Measurements from ENCODE around the gene ZNF492.
"Not testable (repeated sequence)": the region's sequence is repeated elsewhere in the genome, so short reads cannot be mapped to it uniquely, and the experiment has no call there.

Gene ZNF492

DNA sequence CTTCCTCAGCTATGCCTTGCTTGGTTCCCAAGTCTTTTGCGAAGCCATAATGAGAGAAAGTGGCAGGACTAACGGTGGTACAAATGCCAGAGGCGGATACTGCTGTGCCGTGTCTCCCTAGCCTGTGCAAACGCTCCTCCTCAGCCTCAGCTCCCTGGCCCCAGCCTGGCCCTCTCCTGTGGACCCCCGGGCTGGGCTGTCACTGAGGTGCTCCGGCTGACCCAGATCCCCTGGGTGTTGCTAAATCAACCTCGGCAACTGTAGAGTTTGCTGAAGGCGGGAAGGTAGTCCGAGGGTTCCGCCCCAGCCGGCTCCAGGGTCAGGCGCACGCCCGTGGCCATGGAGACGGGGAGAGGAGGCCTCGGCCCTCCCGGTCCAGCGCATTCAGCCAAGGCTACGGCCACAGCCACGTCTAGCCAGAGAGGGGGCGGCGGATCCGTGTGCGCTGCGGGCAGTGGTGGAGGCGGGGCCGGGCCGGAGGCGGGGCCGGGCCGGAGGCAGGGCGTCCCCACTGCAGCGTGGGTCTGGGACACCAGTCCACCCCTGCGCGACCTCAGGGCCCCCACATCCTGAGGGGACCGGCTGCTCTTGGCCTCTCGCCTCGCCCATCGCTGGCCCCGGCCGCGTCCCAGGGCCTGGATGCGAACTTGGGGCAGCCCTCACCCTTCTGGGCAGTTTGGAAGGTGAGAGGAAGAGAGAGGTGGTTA, 16.4 kb upstream of the ZNF492 start:
- no peak for DNase-seq

DNA sequence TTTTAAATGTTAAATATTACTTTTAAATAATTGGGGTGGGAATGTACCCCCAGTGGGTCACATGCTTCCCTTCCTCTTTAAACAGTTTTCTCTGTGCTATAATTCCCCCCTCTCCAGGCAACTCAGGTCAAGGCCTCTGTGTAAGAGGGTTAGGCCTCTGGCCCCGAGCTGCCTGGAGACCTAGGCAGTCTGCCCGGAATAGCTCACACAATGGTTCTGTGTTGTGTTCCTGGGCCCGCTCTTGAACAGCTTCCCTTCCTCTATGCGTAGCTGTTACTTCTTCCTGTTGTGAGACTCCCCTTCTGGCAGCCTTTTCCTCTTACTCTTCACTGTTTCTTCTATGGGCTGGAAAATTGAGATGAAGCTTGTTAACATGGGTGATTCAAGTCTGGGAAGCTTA, 14.8 kb upstream of the ZNF492 start:
- DNase-seq, result no peak

DNA sequence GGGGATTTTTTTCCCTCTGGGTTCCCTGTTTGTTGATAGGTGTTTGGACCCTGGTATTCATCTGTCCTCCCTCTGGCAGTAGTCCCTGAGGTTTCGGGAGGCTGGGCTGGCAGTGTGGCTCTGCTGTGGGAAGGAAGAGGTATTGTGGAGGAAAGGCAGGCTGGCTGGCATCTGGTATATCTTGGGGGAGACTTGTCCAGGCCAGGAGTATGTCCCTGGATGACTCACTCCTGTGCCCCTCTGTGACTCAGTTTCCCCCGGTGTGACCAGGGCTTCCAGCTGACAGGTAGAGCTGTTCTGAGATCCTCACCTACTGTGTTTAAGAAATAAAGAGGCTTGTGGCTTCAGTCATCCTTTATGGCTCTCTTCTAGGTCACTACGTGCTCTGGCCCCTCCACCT, 14.2 kb upstream of the ZNF492 start:
- DNase-seq, result no peak

DNA sequence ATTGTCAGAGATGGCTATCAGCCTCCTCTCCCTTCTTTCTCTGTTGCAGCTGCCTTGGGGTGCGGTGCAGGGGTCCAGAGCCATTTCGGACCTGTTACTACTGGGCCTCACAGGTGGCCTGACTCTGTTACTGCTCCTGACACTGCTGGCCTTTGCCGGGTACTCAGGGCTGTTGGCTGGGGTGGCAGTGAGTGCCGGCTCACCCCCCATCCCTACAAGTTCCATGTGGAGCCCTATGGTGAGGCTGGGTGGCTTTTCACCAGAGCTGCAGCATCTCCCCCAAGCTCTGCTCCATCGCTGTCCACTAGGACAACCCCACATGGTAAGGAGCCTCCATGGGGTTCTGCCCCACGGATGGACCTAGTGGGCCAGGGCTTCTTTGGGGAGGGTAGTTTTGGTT, 13.7 kb upstream of the ZNF492 start:
- no peak for DNase-seq

DNA sequence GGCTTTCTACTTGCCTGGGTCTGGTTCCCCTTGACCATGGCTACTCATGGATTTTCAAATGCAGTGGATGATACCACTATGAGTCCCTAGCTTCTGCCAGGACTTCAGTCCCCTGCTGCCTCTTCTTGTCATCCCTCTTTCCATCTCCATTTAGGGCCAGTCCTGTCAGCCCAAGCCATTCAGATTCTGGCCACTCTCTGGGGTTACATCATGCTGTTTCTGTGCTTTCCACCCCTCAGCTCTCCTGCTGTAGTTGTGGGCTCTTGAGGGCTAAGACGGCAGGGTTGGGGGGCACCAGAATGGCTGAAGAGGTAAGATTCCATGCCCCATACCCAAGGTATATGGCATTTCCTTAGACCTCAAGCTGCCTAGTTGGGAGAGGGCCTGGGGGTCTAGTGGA, 13.2 kb upstream of the ZNF492 start:
- DNase-seq, result no peak

DNA sequence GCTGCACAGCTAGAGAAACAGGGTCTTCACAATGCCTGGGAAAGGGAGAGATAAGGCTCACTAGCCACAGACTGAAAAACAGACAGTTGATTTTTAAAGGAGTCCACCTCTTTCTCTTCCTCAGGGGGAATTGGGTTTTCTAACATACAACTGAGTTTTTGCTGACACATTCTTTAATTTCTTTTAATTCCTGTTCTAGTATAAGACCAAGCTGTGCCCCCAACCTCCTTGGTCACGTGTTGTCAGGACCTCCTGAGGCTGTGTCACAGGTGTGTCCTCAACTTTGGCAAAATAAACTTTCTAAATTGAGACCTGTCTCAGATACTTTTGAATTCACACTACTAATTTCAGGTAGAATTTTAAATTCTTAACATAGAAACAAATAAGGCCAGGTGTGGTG, 12.1 kb upstream of the ZNF492 start:
- no peak for DNase-seq

DNA sequence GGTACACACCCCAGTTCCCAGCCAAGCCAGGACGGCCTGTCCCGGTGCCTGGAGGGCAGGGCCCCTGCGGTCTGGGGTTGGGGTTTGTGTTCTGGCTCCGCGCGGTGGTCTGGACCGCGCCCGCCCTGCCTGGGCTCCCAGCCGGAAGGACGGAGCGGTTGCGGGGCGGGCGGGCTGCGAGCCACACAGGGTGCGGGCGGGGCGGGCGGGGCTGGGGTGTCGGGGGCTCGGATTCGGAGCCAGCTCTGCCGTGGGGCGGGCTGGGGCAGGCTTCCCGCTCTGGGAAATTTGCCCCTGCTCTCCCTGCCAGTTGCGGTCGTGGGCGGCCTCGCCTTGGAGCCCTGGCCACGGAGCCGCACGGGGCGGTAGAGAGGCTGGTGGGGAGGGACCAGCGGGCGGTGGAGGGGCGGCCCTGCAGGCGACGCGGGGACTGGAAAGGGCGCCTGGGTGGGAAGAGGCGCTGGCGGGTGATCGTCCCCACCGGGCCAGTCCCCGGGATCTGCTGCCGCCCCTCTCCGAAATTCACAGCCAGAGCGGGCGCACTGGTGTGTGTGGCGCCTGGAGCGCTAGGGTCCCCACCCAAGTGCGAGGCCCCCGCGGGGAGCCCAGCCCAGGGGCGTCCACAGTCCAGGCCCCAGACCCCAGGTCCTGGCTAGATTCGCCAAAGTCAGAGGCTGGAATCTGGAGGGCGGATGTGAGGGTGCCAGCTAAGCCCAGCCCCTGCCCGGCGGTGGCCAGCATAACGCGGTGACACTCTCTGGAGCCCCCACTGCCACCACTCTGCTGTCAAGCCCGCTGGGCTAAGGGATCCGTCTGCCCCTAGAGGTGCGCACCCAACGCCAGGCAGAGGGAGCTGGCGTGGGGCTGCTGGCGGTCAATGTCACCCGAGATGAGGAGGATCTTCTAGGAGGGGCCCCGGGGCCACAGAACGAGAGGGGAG, 11.0 kb upstream of the ZNF492 start:
- no peak for DNase-seq

DNA sequence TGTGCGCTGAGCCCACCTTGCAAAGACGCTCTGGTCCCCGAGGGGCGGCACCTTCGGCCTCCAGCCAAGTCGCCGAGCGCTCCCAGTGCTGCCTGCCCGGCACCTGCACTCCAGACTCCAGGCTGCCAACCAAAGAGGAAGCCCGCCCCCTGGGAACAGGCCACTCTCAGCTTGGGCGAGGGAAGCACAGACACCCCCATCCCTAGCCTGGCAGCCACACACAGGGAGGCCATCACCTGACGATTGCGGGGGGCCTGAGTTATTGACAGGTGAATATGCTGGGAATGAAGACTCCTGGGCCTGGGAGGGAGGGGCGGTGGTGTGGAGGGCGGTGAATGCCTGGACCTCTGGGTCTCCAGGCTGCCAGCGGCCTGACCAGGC, 10.3 kb upstream of the ZNF492 start:
- no peak for DNase-seq

DNA sequence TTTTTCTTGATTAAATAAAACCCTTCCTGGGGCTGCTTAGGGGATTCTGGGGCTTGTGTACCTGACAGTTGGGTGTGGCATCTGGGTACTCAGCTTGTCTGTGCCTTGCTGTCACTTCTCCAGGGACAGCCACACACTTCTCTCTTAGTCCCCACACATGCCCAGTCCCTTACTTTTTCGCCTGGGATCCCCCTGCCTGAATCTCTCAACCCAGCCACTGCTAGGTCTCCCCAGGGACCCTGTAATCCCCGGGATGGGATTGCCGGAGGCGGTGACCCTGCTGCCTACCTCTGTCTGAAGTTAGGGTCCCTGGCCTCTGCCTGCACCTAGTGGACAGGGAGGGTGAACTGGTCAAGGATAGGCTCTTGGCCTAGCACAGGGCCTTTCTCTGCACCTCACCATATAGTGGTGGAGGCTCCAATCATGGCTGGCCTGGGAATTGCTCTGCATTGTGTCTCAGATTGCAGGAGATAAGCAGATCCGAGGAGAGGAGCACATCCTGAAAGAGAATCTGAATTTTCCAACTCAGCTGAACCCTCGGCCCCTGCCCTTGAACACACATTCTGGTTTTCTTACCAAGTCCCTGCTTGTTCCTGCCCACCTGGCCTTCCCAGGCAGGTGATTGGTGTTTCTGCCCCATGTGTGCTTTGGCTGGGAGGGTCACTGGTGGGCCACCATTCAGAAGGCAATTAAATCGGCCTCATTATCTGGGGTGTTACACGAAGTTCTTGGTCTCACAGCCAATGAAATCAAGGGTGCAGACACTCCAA, 8.7 kb upstream of the ZNF492 start:
- DNase-seq, result no peak

DNA sequence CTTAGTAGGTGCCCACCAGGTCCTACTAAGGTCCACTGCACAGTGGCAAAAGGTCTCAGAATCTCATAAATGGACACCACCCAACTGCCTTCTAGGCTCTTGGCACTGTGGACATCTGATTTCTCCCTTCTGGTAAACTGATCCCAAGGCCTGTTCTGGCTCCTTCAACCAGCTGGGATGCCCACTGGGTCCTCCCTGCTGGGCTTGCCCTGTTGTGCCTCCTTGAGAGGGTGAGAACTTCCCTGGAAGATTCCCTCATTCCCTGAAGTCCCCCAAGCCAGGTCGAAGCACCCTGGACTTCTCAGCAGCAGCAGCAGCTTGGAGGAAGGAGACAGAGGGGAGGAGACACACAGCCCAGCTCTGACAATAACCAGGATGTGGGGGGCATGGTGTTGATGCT, 6.6 kb upstream of the ZNF492 start:
- no peak for DNase-seq

DNA sequence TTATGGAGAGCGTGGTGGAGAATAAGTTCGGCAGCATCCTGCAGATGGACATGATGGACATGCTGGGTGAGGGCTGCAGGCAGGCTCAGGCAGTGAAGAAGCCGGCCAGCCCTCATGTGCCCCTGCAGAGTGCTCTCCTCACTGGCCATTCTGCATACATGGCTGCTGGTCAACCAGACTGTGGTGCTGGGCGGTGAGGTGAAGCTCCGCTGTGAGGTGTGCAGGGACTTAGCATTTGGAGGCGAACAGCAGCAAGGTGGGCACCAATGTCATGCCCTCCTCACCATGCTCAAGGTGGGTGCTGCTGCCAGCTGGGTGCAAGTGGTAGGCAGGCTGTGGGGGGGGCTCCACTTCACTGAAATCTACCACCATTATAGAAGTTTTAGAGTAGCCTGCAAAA, 5.7 kb upstream of the ZNF492 start:
- no peak for DNase-seq

DNA sequence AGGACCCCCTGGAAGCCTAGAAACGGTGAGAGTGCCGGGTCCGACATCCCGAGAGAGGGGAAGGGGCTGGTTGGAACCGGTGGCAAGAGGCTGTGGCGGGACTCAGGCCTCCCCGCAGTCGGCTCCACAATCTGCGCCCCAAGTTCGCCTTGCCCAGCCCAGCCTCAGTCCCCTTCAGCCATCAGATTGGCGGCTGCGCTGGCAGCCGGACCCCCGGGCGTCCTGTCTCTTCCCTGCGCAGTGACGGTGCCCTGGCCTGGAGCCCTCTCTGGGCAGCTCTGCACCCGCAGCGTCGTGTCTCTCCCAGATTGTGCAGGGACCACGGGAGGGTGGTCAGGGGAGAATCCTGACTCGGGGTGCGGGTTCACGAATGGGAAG, 315 bp downstream of the ZNF492 start:
- no peak for DNase-seq

DNA sequence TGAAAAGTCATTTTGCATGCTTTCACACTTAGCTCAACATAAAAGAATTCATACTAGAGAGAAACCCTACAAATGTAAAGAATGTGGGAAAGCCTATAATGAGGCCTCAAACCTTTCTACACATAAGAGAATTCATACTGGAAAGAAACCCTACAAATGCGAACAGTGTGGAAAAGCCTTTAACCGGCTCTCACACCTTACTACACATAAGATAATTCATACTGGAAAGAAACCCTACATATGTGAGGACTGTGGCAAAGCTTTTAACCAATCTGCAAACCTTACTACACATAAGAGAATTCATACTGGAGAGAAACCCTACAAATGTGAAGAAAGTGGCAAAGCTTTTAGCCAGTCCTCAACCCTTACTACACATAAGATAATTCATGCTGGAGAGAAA, 51.4 kb downstream of the ZNF492 start:
- DNase-seq, result not testable (repeated sequence)

DNA sequence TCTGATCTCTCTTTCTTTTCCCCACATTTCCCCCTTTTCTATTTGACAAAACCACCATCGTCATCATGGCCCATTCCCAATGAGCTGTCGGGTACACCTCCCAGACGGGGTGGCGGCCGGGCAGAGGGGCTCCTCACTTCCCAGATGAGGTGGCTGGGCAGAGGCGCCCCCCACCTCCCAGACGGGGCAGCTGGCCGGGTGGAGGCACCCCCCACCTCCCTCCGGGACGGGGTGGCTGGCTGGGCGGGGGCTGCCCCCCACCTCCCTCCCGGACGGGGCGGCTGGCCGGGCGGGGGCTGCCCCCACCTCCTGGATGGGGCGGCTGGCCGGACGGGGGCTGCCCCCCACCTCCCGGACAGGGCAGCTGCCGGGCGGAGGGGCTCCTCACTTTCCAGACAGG, 68.5 kb downstream of the ZNF492 start:
- DNase-seq, result not testable (repeated sequence)

DNA sequence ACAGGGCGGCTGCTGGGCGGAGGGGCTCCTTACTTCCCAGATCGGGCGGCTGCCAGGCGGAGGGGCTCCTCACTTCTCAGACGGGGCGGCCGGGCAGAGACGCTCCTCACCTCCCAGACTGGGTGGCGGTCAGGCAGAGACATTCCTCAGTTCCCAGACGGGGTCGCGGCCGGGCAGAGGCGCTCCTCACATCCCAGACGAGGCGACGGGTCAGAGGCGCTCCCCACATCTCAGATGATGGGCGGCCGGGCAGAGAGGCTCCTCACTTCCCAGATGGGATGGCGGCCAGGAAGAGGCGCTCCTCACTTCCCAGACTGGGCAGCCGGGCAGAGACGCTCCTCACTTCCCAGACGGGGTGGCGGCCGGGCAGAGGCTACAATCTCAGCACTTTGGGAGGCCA, 69.0 kb downstream of the ZNF492 start:
- DNase-seq, result not testable (repeated sequence)

DNA sequence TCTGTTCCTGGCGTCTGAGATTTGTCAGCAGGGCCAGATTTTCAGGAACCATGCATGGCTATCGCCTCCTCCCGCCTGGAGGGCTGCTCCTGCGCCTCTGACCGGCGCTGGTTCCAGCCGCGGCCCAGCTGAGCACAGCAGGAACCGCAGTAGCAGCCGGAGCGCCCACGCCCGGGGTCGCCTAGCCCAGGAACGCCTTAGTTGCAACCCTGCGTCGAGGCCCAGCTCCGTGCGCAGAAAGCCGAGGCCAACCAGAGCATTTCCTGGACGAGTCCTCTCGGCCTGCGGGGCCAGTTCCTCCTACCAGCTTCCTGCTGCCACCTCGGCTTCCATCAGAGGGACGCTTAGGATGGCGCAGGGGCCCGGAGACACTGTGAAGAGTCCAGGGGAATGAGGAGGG, 74.9 kb downstream of the ZNF492 start:
- DNase-seq, result no peak

Data from activated CD8-positive, alpha-beta memory T cell treated with anti-CD3 and anti-CD28 coated beads for 24 hours (primary cell).